MCF 10A (cell line): ENCODE measurements around the gene PYGL. TPM values are rescaled to one million over a fixed set of nuclear protein-coding genes. Genes with fewer than 3 reads are reported as not detected.

Source experiments
- BruUV-seq: library from RNA; stranded (reverse); fragments of 400-500 nt; replicated peaks from 2 replicates; lab custom pipeline; 2021; lab: Mats Ljungman, UMichigan
- CTCF ChIA-PET: fragments of 300-600 bp; sonication (Branson Sonifier 250); formaldehyde crosslinking; extraction: SDS; loops from one replicate; lab custom pipeline; 2021; ENCODE audit warnings: antibody characterized with exemption, inconsistent platforms; lab: Yijun Ruan, JAX
- POLR2A ChIA-PET: fragments of 300-600, 350-650 bp; sonication (Branson Sonifier 250); formaldehyde crosslinking; extraction: SDS; loops from one replicate; lab custom pipeline; 2020; ENCODE audit warnings: antibody characterized with exemption, inconsistent platforms; lab: Yijun Ruan, JAX
- DNase-seq: peaks from one replicate; pipeline ENCODE4 v3.0.0-alpha.2; 2018; ENCODE audit not compliant: unreplicated experiment
- H3K27ac Mint-ChIP-seq: one replicate; pipeline ENCODE4 v1.8.0; 2022; ENCODE audit warnings: mild to moderate bottlenecking, low read depth, mixed read lengths; ENCODE audit not compliant: unreplicated experiment
- H3K27me3 Mint-ChIP-seq: one replicate; pipeline ENCODE4 v1.8.0; 2022; ENCODE audit warnings: mixed read lengths; ENCODE audit not compliant: insufficient read depth, unreplicated experiment
- H3K36me3 Mint-ChIP-seq: one replicate; pipeline ENCODE4 v1.8.0; 2022; ENCODE audit warnings: mild to moderate bottlenecking, moderate library complexity, mixed read lengths; ENCODE audit not compliant: insufficient read depth, unreplicated experiment
- H3K4me1 Mint-ChIP-seq: one replicate; pipeline ENCODE4 v1.8.0; 2022; ENCODE audit warnings: mixed read lengths; ENCODE audit not compliant: insufficient read depth, unreplicated experiment
- H3K4me3 Mint-ChIP-seq: one replicate; pipeline ENCODE4 v1.8.0; 2022; ENCODE audit warnings: mild to moderate bottlenecking, moderate library complexity, mixed read lengths; ENCODE audit not compliant: unreplicated experiment
- H3K9me3 Mint-ChIP-seq: one replicate; pipeline ENCODE4 v1.8.0; 2022; ENCODE audit warnings: mixed read lengths; ENCODE audit not compliant: unreplicated experiment
- CTCF ChIP-seq: fragments of 200-600 bp; IDR thresholded peaks from one replicate; pipeline ENCODE4 v1.8.0; 2022; ENCODE audit warnings: antibody characterized with exemption, mild to moderate bottlenecking; ENCODE audit not compliant: unreplicated experiment
- intact Hi-C: fragments of 100-400 bp; cut with micrococcal nuclease; formaldehyde crosslinking; loops from 2 replicates; pipeline ENCODE4 v1.14.1; 2022
- total RNA-seq: library from RNA; stranded (reverse); gene quantifications from 2 replicates; pipeline ENCODE4 v1.2.3, GENCODE V29; 2022

PYGL gene
- total RNA-seq, 1 experiment from 2014 or later: 87.3 TPM

DNA sequence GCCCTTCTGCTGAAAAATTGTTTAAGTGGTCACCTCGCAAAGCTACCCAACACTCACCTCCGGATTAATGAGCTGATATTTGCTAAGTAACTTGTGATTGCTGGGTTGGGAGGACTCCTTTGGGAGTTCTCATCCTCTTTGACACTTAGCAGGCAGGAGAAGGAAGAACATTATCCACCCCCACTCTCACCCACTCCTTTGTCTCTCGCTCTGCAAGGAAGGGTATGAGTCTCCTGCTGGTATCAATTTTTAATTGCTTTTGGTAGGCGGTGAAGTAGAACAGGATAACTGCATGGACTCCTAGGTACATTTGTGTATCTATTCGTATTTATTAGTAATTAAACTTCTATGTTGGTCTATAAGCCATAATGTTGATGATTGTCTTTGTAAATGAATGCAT is 79.3 kb downstream of the PYGL start:
- Mint-ChIP-seq H3K36me3 (no peaks in the 10 kb centered on the region), H3K27me3 (peaks cover 15% of the 10 kb centered on the region), H3K4me3 (no peak overlapping the region), H3K9me3 (no peaks in the 10 kb centered on the region), H3K27ac (no peak overlapping the region), H3K4me1 (no peaks in the 10 kb centered on the region)
- ChIA-PET POLR2A (no interaction called here), CTCF (interaction anchor here (0.6 to 10.2 kb wide), 3 partner anchors 20 to 90 kb away, joined by 3 to 101 read pairs (median 3); no protein-coding TSS in a partner anchor)
- no TSS peak for BruUV-seq
- no peak for DNase-seq
- intact Hi-C loops: loop anchor here (10.0 kb wide), 1 partner anchor 250 kb away; no protein-coding TSS in a partner anchor
- no peak for TF ChIP-seq CTCF

DNA sequence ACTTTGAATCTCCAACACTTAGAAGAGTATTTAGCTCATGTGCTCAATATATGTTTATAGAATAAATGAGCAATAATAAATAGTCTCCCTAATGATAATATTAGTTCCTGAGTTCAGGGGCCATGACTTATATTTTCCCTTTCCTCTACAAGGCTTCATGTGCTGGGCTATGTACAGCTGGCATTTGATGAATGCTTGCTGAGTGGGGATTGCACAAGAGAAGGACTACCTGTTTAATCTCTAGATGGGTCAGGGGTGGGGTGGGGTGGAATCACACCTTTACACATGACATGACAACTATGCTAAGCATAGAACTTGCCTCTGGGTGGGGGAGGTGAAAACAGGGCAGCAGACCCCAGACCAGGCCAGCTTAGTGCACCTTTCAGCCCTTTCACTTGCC is 80.0 kb downstream of the PYGL start:
- Mint-ChIP-seq H3K4me1 (no peaks in the 10 kb centered on the region), H3K9me3 (no peaks in the 10 kb centered on the region), H3K4me3 (no peak overlapping the region), H3K27me3 (peaks cover 13% of the 10 kb centered on the region), H3K27ac (no peak overlapping the region), H3K36me3 (no peaks in the 10 kb centered on the region)
- ChIA-PET CTCF (interaction anchor here (0.6 to 10.2 kb wide), 4 partner anchors 13 to 985 kb away, joined by 3 to 101 read pairs (median 3); no protein-coding TSS in a partner anchor), POLR2A (interaction anchor here (0.8 kb wide), 1 partner anchor 50 kb away, joined by 3 read pairs; no protein-coding TSS in a partner anchor)
- TF ChIP-seq CTCF: no peak
- intact Hi-C loops: loop anchor here (10.0 kb wide), 1 partner anchor 249 kb away; no protein-coding TSS in a partner anchor
- no peak for DNase-seq
- no TSS peak for BruUV-seq

GRCh38 chr14:50862036-50862570 is 82.2 kb downstream of the PYGL start:
- peaks cover 8% of the 10 kb centered on the region for H3K27me3 Mint-ChIP-seq
- no peak for DNase-seq
- intact Hi-C loops: loop anchor here (10.0 kb wide), 1 partner anchor 247 kb away; no protein-coding TSS in a partner anchor
- POLR2A ChIA-PET: interaction anchor here (0.7 to 1.4 kb wide), 3 partner anchors 31 to 262 kb away, joined by 3 to 4 read pairs (median 3); partner anchors contain the start of gene NIN
- no peaks in the 10 kb centered on the region for H3K4me1 Mint-ChIP-seq
- no TSS peak for BruUV-seq
- H3K36me3 Mint-ChIP-seq: peaks cover 2% of the 10 kb centered on the region
- TF ChIP-seq CTCF: no peak
- CTCF ChIA-PET: interaction anchor here (0.7 to 10.2 kb wide), 7 partner anchors 28 to 971 kb away, joined by 3 to 101 read pairs (median 4); partner anchors contain the start of gene NIN
- H3K4me3 Mint-ChIP-seq: no peak overlapping the region
- H3K27ac Mint-ChIP-seq: no peak overlapping the region
- H3K9me3 Mint-ChIP-seq: no peaks in the 10 kb centered on the region

- peak overlapping the region; percentile 49 for H3K27ac Mint-ChIP-seq
- peaks cover 6% of the 10 kb centered on the region for H3K36me3 Mint-ChIP-seq
- peak; percentile 79 for DNase-seq
- POLR2A ChIA-PET: interaction anchor here (0.7 to 2.5 kb wide), 16 partner anchors 14 to 807 kb away, joined by 3 to 18 read pairs (median 4); partner anchors contain the start of genes NIN and SAV1
- H3K4me3 Mint-ChIP-seq: peak overlapping the region; percentile 82
- CTCF ChIA-PET: interaction anchor here (0.6 to 10.2 kb wide), 46 partner anchors 10 to 1496 kb away, joined by 3 to 101 read pairs (median 4); partner anchors contain the start of genes ABHD12B and NIN
- no peaks in the 10 kb centered on the region for H3K9me3 Mint-ChIP-seq
- peak; percentile 68 for TF ChIP-seq CTCF
- no peaks in the 10 kb centered on the region for H3K27me3 Mint-ChIP-seq
- H3K4me1 Mint-ChIP-seq: no peaks in the 10 kb centered on the region
- intact Hi-C loops: loop anchor here (1.0 to 10.0 kb wide), 3 partner anchors 82 to 317 kb away; no protein-coding TSS in a partner anchor
- no TSS peak for BruUV-seq
Measured at GRCh38 chr14:50860478-50861086, 83.7 kb downstream of the PYGL start.
